NCI-H2227 (cell line): ENCODE data around the gene TEX264.
"Not testable (repeated sequence)": the region's sequence is repeated elsewhere in the genome, so short reads cannot be mapped to it uniquely, and the experiment has no call there.

ENCODE experiments used
- DNase-seq: peaks from one replicate; lab custom pipeline; 2025; ENCODE audit not compliant: unreplicated experiment; lab: John Stamatoyannopoulos, UW

The TEX264 gene

GRCh38 chr3:51712963-51713362 lies 41.9 kb downstream of the TEX264 start:
- no peak for DNase-seq

- DNase-seq, result no peak
These were observed 44.4 kb downstream of the TEX264 start for GRCh38 chr3:51715231-51715976.

- no peak for DNase-seq
These were observed 44.9 kb downstream of the TEX264 start for GRCh38 chr3:51715977-51716294.

- DNase-seq, result no peak
These were observed 45.8 kb downstream of the TEX264 start for GRCh38 chr3:51716805-51717204.

- DNase-seq, result no peak
These were observed 46.4 kb downstream of the TEX264 start for GRCh38 chr3:51717446-51717845.

- DNase-seq, result no peak
These were observed 46.9 kb downstream of the TEX264 start for GRCh38 chr3:51717947-51718346.

GRCh38 chr3:51718547-51719409 lies 47.7 kb downstream of the TEX264 start:
- peak; percentile 62 for DNase-seq

GRCh38 chr3:51719410-51720025 lies 48.5 kb downstream of the TEX264 start:
- no peak for DNase-seq

GRCh38 chr3:51720292-51721061 lies 49.4 kb downstream of the TEX264 start:
- DNase-seq, result no peak

- DNase-seq, result no peak
These were observed 50.2 kb downstream of the TEX264 start for GRCh38 chr3:51721062-51721745.

GRCh38 chr3:51722362-51722761 lies 51.3 kb downstream of the TEX264 start:
- no peak for DNase-seq

GRCh38 chr3:51727500-51727899 lies 56.4 kb downstream of the TEX264 start:
- no peak for DNase-seq

- no peak for DNase-seq
These were observed 58.1 kb downstream of the TEX264 start for GRCh38 chr3:51729042-51729633.

GRCh38 chr3:51733859-51734571 lies 63.0 kb downstream of the TEX264 start:
- DNase-seq, result no peak

GRCh38 chr3:51734572-51734907 lies 63.5 kb downstream of the TEX264 start:
- no peak for DNase-seq

- no peak for DNase-seq
These were observed 64.0 kb downstream of the TEX264 start for GRCh38 chr3:51735039-51735438.

- DNase-seq, result no peak
These were observed 64.9 kb downstream of the TEX264 start for GRCh38 chr3:51735950-51736349.

- DNase-seq, result no peak
These were observed 68.1 kb downstream of the TEX264 start for GRCh38 chr3:51739110-51739509.

- not testable (repeated sequence) for DNase-seq
These were observed 71.3 kb downstream of the TEX264 start for GRCh38 chr3:51742320-51742719.

GRCh38 chr3:51742978-51743377 lies 71.9 kb downstream of the TEX264 start:
- not testable (repeated sequence) for DNase-seq
